HCT116 (cell line): Measurements from ENCODE around the gene OSBP2. TPM values are rescaled to one million over a fixed set of nuclear protein-coding genes. Genes with fewer than 3 reads are reported as not detected.
A peak's percentile ranks its signal among the peaks of the same experiment; 100 is the strongest.

Experiments
- ATAC-seq: fragments of 200-7000 bp; cut with Tn5 transposase; 2 replicates; pipeline ENCODE4 v1.9.1; 2020; ENCODE audit warnings: mild to moderate bottlenecking, moderate library complexity
- BruUV-seq: library from RNA; stranded (reverse); fragments of 400-500 nt; replicated peaks from 2 replicates; lab custom pipeline; 2021; lab: Mats Ljungman, UMichigan
- CTCF ChIA-PET: fragments of 300-600 bp; sonication (Branson Sonifier 250); formaldehyde crosslinking; loops from one replicate; lab custom pipeline; 2021; ENCODE audit warnings: antibody characterized with exemption; lab: Charles Lee
- POLR2A ChIA-PET: fragments of 300-600, 350-600 bp; sonication (Branson Sonifier 250); formaldehyde crosslinking; loops from one replicate; lab custom pipeline; 2021; ENCODE audit warnings: antibody characterized with exemption; lab: Charles Lee
- RAD21 ChIA-PET, 2 experiments: fragments of 300-600 bp; sonication (Branson Sonifier 250); formaldehyde crosslinking; loops; one replicate each; lab custom pipeline; 2023; ENCODE audit warnings: low total read pairs in 2 of 2; ENCODE audit not compliant: uncharacterized antibody in 2 of 2, unreplicated experiment in 2 of 2, low non-redundant PET in 1 of 2; lab: Charles Lee
- DNase-seq: peaks from one replicate; pipeline ENCODE4 v3.0.0-alpha.2; 2010; ENCODE audit warnings: low read depth, low spot score
- H2AFZ ChIP-seq: fragments of 200-600 bp; shearing (Covaris generic), sonication (generic); 2 replicates; pipeline ENCODE4 v1.6.1; 2017; ENCODE audit warnings: low read depth, mixed run types, mixed read lengths, antibody characterized with exemption, low read length; ENCODE audit not compliant: poor library complexity, severe bottlenecking
- H3K27ac ChIP-seq: 2 replicates; pipeline ENCODE4 v1.5.1; 2012; ENCODE audit warnings: low read depth, low read length
- H3K27me3 ChIP-seq: fragments of 200-600 bp; sonication (generic); 2 replicates; pipeline ENCODE4 v1.6.1; 2016; ENCODE audit warnings: mixed run types, low read length, mixed read lengths; ENCODE audit not compliant: insufficient read depth
- H3K36me3 ChIP-seq, 2 experiments: fragments of 200-500 bp in 1 of 2; fragments of 200-600 bp in 1 of 2; sonication (Bioruptor generic) in 1 of 2; sonication (generic) in 1 of 2; 2 replicates each; pipeline versions ENCODE4 v1.5.1 to v1.6.1; 2014 to 2016; ENCODE audit warnings: low read length in 2 of 2, inconsistent platforms in 1 of 2, mixed read lengths in 1 of 2, mixed run types in 1 of 2; ENCODE audit not compliant: insufficient read depth in 2 of 2, control insufficient read depth in 1 of 2
- H3K4me1 ChIP-seq, 2 experiments: fragments of 200-600 bp in 1 of 2; sonication (generic) in 1 of 2; 2 replicates each; pipeline versions ENCODE4 v1.5.1 to v1.6.1; 2012 to 2017; ENCODE audit warnings: low read length in 2 of 2, inconsistent platforms in 1 of 2, mild to moderate bottlenecking in 1 of 2, mixed read lengths in 1 of 2, mixed run types in 1 of 2, moderate library complexity in 1 of 2; ENCODE audit not compliant: insufficient read depth in 2 of 2, control insufficient read depth in 1 of 2
- H3K4me2 ChIP-seq: fragments of 200-600 bp; sonication (generic); 2 replicates; pipeline ENCODE4 v1.6.1; 2017; ENCODE audit warnings: mixed run types, low read length, mixed read lengths
- H3K4me3 ChIP-seq, 2 experiments: fragments of 200-600 bp in 1 of 2; sonication (generic) in 1 of 2; replicated peaks in 1 of 2; 2 replicates each; pipeline ENCODE4 v1.5.1; 2011 to 2016; ENCODE audit warnings: low read length in 2 of 2, control low read depth in 1 of 2, low read depth in 1 of 2, mild to moderate bottlenecking in 1 of 2, mixed read lengths in 1 of 2, mixed run types in 1 of 2
- H3K79me2 ChIP-seq: fragments of 200-600 bp; sonication (generic); 2 replicates; pipeline ENCODE4 v1.6.1; 2017; ENCODE audit warnings: mild to moderate bottlenecking, mixed run types, low read length, moderate library complexity, mixed read lengths; ENCODE audit not compliant: insufficient read depth
- H3K9ac ChIP-seq: fragments of 200-600 bp; sonication (generic); 2 replicates; pipeline ENCODE4 v1.6.1; 2016; ENCODE audit warnings: low read length, mixed read lengths
- H3K9me2 ChIP-seq: fragments of 200-600 bp; sonication (generic), shearing (Covaris generic); 2 replicates; pipeline ENCODE4 v1.6.1; 2017; ENCODE audit warnings: mixed run types, mild to moderate bottlenecking, moderate library complexity; ENCODE audit not compliant: insufficient read depth
- H3K9me3 ChIP-seq, 2 experiments: fragments of 200-500 bp in 1 of 2; fragments of 200-600 bp in 1 of 2; sonication (Bioruptor generic) in 1 of 2; sonication (generic) in 1 of 2; 2 replicates each; pipeline ENCODE4 v1.6.1; 2014 to 2017; ENCODE audit warnings: low read length in 2 of 2, mixed read lengths in 2 of 2, inconsistent platforms in 1 of 2, low read depth in 1 of 2, mild to moderate bottlenecking in 1 of 2, mixed run types in 1 of 2, moderate library complexity in 1 of 2; ENCODE audit not compliant: control insufficient read depth in 1 of 2, insufficient read depth in 1 of 2
- H4K20me1 ChIP-seq: fragments of 200-600 bp; sonication (generic), shearing (Covaris generic); 2 replicates; pipeline ENCODE4 v1.6.1; 2017; ENCODE audit warnings: mixed run types, mild to moderate bottlenecking, moderate library complexity; ENCODE audit not compliant: insufficient read depth
- ATF3 ChIP-seq: IDR thresholded peaks from 2 replicates; pipeline ENCODE4 v1.6.1; 2012
- CBX3 ChIP-seq: IDR thresholded peaks from 2 replicates; pipeline ENCODE4 v1.6.1; 2012; ENCODE audit warnings: low read depth
- CEBPB ChIP-seq: IDR thresholded peaks from 2 replicates; pipeline ENCODE4 v1.6.1; 2012; ENCODE audit warnings: low read depth
- CTCF ChIP-seq, 3 experiments: fragments of 200-600 bp in 1 of 3; sonication (generic) in 1 of 3; IDR thresholded peaks in 2 of 3; conservative IDR thresholded peaks in 1 of 3; 2 replicates each; pipeline ENCODE4 v1.5.1; 2012 to 2017; ENCODE audit warnings: low read depth in 2 of 3, low read length in 2 of 3, antibody characterized with exemption in 1 of 3, borderline replicate concordance in 1 of 3, control low read depth in 1 of 3, mild to moderate bottlenecking in 1 of 3, mixed read lengths in 1 of 3, mixed run types in 1 of 3, moderate library complexity in 1 of 3; ENCODE audit not compliant: insufficient read depth in 1 of 3
- ELF1 ChIP-seq: IDR thresholded peaks from 2 replicates; pipeline ENCODE4 v1.6.1; 2012; ENCODE audit warnings: low read depth, borderline replicate concordance
- EZH2 ChIP-seq: fragments of 200-600 bp; sonication (generic); IDR thresholded peaks from 2 replicates; pipeline ENCODE4 v1.6.1; 2017; ENCODE audit warnings: antibody characterized with exemption, mixed run types
- EZH2phosphoT487 ChIP-seq: fragments of 200-600 bp; IDR thresholded peaks from 2 replicates; pipeline ENCODE4 v1.6.1; 2018; ENCODE audit warnings: antibody characterized with exemption, borderline replicate concordance
- MAX ChIP-seq: IDR thresholded peaks from 2 replicates; pipeline ENCODE4 v1.6.1; 2012
- RAD21 ChIP-seq: IDR thresholded peaks from 2 replicates; pipeline ENCODE4 v1.6.1; 2012; ENCODE audit warnings: low read depth, mild to moderate bottlenecking
- REST ChIP-seq: IDR thresholded peaks from 2 replicates; pipeline ENCODE4 v1.6.1; 2012; ENCODE audit warnings: low read depth
- ZNF274 ChIP-seq: fragments of 200-500 bp; sonication (Bioruptor generic); IDR thresholded peaks from 2 replicates; pipeline ENCODE4 v1.6.1; 2014; ENCODE audit warnings: mild to moderate bottlenecking, low read depth, low read length, inconsistent platforms
- intact Hi-C: fragments of 100-400 bp; cut with micrococcal nuclease; formaldehyde crosslinking; loops from 2 replicates; pipeline ENCODE4 v1.10.0; 2022
- total RNA-seq: library from RNA; stranded (reverse); gene quantifications from one replicate; pipeline ENCODE4 v1.2.1, GENCODE V29; 2021; ENCODE audit not compliant: unreplicated experiment

Gene OSBP2
- total RNA-seq, 1 experiment from 2014 or later, result 12.9 TPM

DNA sequence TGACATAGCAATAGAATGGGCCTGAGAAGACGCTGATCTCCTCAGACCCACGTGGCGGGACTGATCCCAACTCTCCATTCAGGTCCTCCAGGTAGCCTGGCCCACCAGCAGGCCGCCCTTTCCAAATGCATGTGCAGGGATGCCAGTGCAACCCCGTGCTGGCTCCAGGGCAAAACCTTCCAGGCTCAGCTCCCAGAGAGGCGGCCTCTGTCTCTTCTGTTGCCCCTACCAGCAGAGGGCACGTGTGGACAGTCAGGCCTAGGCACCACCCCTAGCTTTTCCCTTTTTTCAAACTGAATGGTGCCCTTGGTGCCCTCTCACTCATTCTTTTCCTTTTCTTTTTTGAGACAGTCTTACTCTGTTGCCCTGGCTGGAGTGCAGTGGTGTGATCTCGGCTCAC is 121.7 kb downstream of the OSBP2 start:
- CTCF ChIA-PET, result interaction anchor here (0.9 to 2.8 kb wide), 4 partner anchors 10 to 74 kb away, joined by 3 to 23 read pairs (median 8); no protein-coding TSS in a partner anchor
- no peak overlapping the region for H3K27ac ChIP-seq
- no peaks in the 10 kb centered on the region for H3K36me3 ChIP-seq
- intact Hi-C loops, result no loop called here
- no peaks in the 10 kb centered on the region for H3K27me3 ChIP-seq
- H3K4me3 ChIP-seq, result no peak overlapping the region
- RAD21 ChIA-PET, result interaction anchor here (1.0 to 1.1 kb wide), 2 partner anchors 74 to 103 kb away, joined by 3 read pairs; no protein-coding TSS in a partner anchor
- peaks cover 0 to 8% of the 10 kb centered on the region in 2 experiments; a peak in 1 of 4 replicates for H3K4me1 ChIP-seq
- TF ChIP-seq MAX, result no peak
- peak; percentile 42 to 51 (median 49); a peak in 5 of 6 replicates for TF ChIP-seq CTCF (IDR thresholded peaks at IDR 0.05 in 2 of 3, conservative IDR thresholded peaks at IDR 0.05 in 1 of 3; ENCODE audit: borderline replicate concordance in 1 of 3, insufficient read depth in 1 of 3, low read depth in 2 of 3, low read length in 2 of 3)
- TF ChIP-seq EZH2, result no peak
- TF ChIP-seq RAD21, result peak; percentile 65
- TF ChIP-seq ZNF274, result no peak
- TF ChIP-seq CBX3, result no peak
- TF ChIP-seq, all 23 proteins: peak for 2
- ATAC-seq (peak; percentile 76; the same call in 1 of the 2 replicates), DNase-seq (no peak)
- Histone ChIP-seq H2AFZ (no peak overlapping the region), H3K9me2 (no peaks in the 10 kb centered on the region), H3K9ac (no peak overlapping the region), H3K79me2 (no peaks in the 10 kb centered on the region), H3K4me2 (no peak overlapping the region), H4K20me1 (no peaks in the 10 kb centered on the region), H3K9me3 (no peaks in the 10 kb centered on the region)
- no TSS peak for BruUV-seq
- POLR2A ChIA-PET, result no interaction called here

DNA sequence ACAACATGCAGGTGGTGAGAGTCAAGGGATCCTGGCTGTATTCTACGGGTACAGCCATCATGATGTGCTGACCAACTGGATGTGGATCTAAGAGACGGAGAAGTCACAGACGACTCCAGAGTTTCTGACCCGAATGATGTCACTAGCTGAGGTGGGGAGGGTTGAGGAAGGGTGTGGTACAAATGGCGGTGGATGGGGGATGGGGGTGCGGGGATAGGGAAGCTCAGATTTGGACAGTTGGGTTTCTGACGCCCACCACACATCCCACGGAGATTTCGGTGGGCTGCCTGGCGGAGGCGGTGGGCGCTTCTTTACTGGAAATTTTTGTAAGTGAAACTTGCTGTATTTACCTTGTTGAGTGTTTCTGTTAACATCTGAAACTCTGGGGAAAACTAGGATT is 126.7 kb downstream of the OSBP2 start:
- no peak overlapping the region for H2AFZ ChIP-seq
- ATAC-seq (no peak), DNase-seq (no peak)
- H3K79me2 ChIP-seq, result peaks cover 1% of the 10 kb centered on the region; the same call in 1 of the 2 replicates
- no peak overlapping the region for H3K4me3 ChIP-seq
- BruUV-seq, result no TSS peak
- ChIA-PET RAD21 (no interaction called here), POLR2A (no interaction called here), CTCF (no interaction called here)
- H3K9ac ChIP-seq, result no peak overlapping the region
- no peak overlapping the region for H3K27ac ChIP-seq
- no peaks in the 10 kb centered on the region for H3K36me3 ChIP-seq
- peaks cover 0 to 2% of the 10 kb centered on the region in 2 experiments; a peak in 1 of 4 replicates for H3K4me1 ChIP-seq
- H3K9me2 ChIP-seq, result no peaks in the 10 kb centered on the region
- no peaks in the 10 kb centered on the region for H4K20me1 ChIP-seq
- no peak for TF ChIP-seq CEBPB
- TF ChIP-seq REST, result no peak
- no peak for TF ChIP-seq ATF3
- no peak for TF ChIP-seq ELF1
- TF ChIP-seq EZH2phosphoT487, result no peak
- no peak overlapping the region for H3K4me2 ChIP-seq
- H3K27me3 ChIP-seq, result no peaks in the 10 kb centered on the region
- intact Hi-C loops, result no loop called here
- no peaks in the 10 kb centered on the region for H3K9me3 ChIP-seq
